ENCODE results near the gene SSPN.

DNA sequence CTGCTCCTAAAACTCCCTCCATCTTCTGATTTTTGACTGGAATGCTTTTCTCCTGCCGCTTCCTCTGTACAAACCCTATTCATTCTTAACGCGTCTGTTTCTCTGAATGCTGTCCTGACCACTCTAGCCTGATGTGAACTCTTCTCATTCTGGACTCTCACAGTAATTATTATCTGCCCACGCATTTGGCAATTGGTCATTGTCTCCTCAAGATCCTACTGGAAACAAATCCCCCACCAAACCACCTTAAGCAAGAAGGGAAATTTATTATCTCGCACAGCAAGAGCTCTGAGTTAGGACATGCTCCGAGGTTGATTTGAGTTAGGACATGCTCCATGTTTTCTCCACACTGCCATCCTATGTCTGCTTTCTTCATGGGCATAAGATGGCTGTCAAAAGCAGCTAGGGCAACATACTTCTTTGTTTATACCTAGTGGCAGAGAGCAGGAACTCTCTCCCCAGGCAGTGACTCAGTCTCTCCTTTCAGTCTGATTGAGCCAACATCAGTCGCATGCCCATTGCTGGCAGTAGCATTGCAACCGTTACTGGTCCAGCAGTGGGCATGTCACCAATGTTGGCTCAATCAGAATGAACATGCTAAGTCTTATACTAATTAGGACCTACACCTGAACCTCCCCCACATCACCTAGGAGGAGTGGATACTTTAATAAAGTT is 102.2 kb downstream of the SSPN start:
- TF ChIP-seq, protein P1, sequence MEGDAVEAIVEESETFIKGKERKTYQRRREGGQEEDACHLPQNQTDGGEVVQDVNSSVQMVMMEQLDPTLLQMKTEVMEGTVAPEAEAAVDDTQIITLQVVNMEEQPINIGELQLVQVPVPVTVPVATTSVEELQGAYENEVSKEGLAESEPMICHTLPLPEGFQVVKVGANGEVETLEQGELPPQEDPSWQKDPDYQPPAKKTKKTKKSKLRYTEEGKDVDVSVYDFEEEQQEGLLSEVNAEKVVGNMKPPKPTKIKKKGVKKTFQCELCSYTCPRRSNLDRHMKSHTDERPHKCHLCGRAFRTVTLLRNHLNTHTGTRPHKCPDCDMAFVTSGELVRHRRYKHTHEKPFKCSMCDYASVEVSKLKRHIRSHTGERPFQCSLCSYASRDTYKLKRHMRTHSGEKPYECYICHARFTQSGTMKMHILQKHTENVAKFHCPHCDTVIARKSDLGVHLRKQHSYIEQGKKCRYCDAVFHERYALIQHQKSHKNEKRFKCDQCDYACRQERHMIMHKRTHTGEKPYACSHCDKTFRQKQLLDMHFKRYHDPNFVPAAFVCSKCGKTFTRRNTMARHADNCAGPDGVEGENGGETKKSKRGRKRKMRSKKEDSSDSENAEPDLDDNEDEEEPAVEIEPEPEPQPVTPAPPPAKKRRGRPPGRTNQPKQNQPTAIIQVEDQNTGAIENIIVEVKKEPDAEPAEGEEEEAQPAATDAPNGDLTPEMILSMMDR (IDR thresholded peaks at IDR 0.05): no peak
- no peak for TF ChIP-seq POLR2A (IDR thresholded peaks at IDR 0.05)
